GM19455 (cell line): ENCODE measurements around the gene STRA6.
"Not testable (repeated sequence)": the region's sequence is repeated elsewhere in the genome, so short reads cannot be mapped to it uniquely, and the experiment has no call there.

Experiments used
- ATAC-seq: cut with Tn5 transposase; IDR thresholded peaks from one replicate; pipeline ENCODE4 v1.9.1; 2021; ENCODE audit not compliant: unreplicated experiment

Gene STRA6

DNA sequence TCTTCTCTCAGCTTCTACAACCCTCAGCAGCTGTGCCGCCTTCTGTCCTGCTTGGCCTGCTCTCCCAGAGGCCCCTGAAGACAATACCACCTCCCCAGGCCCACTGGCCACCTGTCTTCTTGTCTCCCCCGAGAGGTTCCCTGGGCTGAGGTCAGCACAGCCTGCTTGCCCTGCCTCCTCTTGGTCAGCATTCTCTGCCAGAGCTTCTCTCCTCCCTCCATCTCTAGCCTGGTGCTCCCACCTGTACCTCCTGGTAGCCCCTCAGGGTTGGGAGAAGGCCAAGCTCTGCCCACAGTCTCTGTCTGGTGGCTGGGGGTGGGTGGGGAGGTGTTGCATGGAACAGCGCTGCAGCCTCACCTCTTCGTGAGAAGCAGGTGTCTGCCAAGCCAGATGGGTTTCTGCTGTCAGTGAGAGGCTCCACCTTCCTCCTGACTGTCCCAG is 34.7 kb downstream of the STRA6 start:
- no peak for ATAC-seq

DNA sequence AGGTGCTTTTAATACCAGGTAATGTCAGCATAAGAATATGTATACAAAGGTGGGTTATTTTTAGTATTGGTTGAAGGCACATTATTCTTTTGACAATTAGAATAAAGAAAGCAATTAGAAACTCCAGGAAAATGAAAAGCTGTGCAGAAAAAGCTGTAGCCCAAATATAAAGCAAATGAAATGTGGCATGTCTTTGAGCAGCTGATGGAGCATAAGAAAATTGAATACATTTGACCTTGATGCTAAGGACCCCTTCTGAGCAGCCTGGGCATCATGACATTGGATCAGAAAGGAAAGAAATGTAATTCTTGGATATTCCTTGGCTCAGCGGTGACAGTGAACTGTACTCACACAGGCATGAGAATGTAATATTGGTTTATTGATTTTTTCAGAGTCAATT is 37.1 kb downstream of the STRA6 start:
- ATAC-seq: no peak

DNA sequence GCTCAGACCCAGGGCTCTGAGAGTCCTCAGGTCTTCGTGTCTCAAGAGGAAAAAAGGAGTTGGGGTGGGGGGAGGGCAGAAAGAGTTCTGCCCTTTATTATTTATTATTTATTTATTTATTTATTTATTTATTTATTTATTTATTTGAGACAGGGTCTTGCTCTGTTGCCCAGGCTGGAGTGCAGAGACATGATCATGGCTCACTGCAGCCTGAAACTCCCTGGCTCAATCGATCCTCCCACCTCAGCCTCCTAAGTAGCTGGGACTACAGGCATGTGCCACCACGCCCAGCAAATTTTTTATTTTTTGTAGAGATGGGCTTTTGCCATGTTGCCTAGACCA is 40.4 kb downstream of the STRA6 start:
- not testable (repeated sequence) for ATAC-seq

DNA sequence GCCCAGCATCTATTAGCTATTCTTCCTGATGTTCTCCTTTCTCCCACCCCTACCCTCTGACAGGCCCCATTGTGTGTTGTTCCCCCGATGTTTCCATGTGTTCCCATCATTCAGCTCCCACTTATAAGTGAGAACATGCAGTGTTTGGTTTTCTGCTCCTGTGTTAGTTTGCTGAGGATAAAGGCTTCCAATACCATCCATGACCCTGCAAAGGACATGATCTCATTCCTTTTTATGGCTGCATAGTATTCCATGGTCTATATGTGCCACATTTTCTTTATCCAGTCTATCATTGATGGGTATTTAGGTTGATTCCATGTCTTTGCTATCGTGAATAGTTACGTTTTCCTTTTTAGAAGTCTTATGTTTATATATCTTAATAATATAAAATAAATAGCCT is 42.2 kb downstream of the STRA6 start:
- not testable (repeated sequence) for ATAC-seq

DNA sequence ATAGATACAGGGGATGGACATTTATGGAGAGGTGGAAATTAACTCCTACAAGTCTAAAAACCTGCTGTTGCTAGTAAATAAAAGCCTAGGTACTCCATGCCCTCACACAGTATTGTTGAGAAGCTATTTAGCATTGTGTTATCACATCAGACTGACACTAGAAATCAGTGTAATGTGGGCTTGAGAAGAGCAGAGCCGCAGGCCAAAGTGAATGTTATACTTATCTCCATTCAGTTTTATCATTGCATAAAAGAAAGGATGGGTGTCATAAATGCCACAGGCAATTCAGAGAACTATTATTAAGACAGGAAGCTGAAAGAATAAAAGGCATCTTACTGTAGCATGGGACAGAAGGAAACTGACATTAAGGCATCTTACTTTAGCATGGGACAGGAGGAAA is 42.8 kb downstream of the STRA6 start:
- ATAC-seq: no peak

DNA sequence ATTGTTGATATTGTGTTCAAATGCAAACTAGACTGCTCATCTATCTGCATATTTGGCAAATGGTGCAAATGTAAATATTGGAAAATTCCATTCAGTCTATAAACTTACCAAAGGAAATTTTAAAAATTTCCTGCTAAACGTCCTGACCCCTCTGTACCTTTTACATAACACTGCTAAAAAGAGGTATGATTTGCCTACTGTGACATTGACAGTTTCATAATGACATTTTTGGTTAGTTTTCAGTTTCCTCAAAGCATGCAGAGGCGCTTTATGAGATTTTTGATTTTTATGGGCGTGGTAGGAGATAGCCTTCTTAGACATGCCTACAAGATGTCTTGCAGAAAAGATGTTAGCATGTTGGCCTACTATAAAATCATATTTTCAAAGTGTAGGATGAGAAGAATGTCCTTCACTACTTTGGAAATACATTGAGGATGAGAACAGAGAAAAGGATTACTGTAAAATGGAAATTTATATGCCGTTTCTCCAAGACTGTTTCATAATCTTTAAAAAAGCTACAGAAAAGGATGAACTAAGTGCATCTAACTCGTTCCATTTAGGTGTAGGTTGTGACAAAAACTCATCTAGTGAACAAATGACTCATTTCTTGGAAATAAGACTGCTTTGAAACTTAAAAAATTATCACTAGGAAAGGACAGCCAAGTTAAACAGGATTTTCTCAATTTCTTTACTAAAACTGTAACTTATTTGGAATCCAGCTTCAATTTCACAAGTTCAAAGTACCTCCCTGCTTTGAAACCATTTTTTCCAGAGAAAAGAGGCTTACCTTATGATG is 43.5 kb downstream of the STRA6 start:
- peak; percentile 87 for ATAC-seq

DNA sequence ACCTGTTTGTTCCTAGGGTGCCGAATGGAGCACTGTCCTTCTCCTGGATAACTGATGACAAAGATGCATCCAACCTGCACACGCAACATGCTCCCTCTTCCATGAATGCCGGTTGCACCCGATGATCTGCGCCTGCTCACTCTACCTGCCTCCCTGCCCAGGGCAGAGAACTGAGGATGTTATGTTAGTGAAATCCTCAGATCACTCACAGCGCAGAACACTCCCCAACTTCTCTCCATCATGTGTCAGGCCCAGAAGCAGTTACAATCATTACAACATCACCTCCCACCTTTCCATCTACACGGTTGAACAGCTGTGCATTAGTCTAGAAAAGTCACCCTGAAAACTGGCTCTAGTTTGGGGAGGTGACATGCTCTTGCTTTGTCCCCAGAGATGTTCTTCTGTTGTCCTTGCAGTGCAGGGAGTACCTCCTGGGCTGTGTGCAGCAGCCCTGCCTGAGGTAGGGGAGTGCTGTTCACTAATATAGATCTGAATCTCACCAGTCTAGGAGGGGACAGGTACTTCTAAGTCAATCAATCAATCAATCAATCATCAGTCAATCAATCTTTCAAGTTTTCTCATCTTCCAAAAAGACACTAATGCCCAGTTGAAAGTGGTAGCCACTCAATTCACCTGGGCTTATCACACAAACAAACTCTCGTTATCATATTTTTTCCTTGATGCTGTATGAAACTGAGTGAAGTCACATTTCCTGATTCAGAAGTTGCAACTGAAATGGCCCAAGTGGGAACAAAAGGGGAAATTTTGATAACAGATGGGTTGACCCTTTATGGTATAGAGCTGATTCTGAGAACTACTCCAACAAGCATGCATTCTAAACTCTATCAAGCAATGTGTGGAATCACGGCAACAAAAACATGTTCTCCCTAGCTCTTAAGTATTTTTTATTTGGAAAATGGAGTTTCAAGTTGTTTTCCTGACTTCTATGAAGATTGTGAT is 44.4 kb downstream of the STRA6 start:
- no peak for ATAC-seq

DNA sequence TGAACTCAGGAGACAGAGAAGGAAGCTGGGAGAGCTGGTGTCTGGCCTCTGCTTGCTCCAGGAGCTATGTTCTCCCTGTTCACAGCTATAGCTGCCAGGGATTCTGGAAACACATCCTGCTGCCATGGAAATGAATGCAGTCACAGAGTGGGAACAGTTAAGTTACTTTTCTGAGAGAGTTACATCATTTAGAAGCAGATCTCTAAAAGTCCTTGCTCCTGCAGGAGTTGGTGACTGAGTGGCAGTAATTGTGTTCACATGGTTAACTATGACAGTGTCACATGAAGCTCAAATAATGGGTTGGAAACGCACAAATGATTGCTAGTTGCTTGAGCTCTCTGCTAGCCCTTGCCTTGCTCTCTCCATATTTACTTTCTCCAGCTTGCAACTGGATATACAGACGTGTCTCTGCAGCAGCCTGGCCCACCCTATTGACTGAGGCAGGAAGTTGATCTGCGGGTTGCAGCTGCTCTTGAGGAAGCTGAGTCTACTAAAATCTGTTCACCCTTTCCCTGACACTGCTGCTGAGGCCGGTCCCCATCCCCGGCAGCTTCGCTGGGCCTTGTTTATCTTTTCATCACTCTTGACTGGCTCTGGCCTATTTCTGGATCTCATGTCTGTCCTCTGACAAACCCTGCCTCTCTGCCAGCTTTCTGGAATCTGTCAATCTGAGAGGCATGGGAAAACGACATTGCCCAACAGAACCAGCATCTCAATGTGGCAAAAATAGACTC is 45.7 kb downstream of the STRA6 start:
- no peak for ATAC-seq

DNA sequence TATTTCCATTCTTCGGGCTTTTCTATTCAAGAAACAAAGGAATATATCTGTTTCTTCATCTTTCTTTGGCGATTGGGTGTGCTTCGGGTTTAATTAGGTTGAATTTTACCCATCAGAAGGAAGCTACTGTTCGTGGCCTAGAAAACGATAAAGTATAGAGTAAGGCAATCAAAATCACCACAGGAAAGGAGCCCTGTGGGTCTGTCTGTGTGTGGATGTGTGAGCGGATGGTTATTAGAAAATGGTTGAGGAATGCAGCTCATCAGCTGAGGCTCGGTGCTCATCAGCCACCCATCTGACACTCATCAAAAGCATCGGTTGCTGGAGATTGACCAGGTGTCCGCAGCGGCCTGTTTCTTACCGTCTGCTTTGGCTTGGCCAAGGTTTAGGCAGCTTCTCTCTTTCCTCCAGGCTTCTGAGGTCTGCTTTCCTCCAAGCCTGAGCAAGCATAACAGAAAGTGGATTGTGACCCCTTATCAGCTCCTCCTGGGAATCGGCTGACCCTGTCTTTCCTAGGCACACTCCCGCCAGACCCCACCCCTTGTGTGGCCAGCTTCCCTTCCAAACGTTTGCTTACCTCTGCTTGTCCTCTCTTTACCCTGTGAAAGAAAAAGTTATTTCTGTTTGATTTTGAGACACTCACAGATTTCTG is 46.7 kb downstream of the STRA6 start:
- ATAC-seq: no peak

DNA sequence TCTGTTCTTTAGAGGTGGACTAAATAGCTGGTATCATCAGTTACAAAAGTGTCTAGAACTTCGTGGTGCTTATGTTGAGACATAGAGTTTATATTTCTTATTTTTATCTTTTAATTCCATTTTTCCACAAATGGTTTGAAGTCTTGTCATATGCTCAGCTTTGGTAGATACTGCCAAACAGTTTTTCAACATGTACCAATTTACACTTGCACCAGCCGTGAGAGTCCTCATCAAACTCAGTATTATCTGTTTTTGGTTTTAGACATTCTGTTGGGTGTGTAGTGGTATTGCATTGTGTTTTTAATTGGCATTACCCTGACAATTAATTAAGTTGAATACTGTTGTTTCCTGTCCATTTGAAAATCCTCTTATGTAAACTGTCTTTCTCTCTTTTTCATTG is 55.5 kb downstream of the STRA6 start:
- ATAC-seq: no peak

DNA sequence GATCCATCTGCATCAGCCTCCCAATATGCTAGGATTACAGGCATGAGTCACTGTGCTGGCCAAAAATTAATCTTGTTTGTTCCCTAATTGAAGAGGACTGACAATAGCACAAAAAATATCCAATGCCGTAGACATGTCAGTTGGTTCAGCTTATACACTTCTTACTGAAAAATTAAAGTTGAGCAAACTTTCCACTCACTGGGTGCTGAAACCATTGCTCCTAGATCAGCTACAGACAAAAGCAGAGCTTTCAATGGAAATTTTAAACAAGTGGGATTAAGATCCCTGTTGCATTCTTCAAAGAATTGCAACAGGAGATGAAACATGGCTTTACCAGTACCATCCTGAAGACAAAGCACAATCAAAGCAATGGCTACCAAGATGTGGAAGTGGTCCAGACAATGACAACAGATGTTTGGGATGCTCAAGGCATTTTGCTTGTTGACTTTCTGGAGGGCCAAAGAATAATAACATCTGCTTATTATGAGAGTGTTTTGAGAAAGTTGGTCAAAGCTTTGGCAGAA is 56.2 kb downstream of the STRA6 start:
- no peak for ATAC-seq

DNA sequence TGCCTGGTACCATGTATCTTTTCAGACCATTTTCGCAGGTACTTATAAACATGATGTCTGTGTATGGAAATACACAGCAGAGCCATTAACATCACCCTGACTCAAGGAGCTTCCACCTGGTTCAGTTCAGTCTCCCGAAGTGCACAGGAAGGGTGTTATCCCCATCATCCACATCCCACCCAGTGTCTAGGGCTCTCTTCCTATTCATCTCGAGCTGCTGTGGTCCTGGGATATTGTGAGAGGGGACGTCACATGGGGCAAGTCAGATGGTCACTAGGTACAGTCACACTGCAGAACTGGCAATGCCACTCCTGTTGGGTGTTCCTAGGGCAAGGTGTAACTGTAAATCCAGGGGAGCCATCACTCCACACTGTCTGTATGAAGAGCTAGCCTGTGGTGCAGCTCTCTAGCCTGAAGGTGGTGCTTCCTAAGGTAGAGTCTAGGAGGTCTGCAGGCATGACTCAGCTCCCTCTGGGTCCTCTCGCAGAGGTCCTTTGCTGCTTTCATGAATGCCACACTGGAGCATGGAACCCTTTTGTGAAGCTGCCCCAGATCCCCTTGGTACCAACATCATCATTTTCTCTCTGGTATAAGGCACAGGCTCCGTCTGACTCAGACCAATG is 58.3 kb downstream of the STRA6 start:
- no peak for ATAC-seq

DNA sequence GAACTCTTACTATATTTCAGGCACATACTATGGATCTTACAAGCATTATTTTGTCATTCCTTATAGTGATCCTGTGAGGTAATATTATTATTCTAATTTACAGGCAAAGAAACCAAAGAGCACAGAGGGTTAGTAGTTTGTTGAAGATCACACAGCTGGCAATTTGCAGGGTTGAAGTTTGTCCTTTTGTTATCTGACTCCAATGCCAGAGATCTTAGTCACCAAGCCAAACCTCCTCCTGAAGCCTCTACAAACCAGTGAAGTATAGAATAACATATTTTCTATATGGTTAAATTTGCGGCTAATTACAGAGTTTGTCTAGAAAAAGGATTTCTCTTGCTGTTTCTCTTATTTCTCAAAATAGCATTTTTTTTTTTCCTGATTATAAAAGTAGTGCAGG is 61.0 kb downstream of the STRA6 start:
- ATAC-seq: no peak

DNA sequence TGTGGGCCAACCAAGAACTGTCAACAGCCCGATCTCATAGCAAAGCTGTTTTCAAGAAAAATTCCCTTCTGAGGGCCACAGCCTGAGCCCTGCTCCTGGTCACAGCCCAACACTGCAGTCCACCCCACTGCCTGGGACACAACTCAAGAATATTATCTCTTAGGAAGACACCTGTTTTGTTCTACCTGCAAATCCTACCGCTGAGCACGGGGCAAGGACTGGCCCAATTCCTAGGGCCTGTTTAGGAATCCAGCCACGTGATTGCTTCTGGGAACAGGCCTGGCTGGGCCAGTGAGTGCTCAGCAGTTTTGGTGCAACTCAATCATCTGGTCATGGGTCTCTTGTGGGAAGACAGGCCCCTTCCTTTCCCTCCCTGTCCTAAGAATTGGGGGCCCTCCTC is 63.9 kb downstream of the STRA6 start:
- ATAC-seq: no peak

DNA sequence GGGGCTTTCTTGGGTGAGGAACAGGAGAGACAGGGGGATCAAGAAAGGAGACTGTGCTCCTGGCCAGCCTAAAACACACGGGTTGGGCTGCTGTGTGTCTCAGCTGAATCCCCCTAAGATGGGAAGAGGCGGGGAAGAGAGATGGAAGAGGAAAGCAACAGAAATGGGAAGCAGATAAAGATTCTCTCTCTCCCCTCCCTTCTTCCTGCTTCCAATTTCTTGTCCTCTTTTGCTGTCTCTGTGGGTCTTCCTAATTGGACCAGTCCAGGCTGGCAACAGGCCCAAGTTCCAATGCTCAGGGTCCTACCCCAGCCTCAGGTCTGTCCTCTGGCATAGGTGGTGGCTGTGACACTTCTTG is 65.1 kb downstream of the STRA6 start:
- ATAC-seq: no peak

DNA sequence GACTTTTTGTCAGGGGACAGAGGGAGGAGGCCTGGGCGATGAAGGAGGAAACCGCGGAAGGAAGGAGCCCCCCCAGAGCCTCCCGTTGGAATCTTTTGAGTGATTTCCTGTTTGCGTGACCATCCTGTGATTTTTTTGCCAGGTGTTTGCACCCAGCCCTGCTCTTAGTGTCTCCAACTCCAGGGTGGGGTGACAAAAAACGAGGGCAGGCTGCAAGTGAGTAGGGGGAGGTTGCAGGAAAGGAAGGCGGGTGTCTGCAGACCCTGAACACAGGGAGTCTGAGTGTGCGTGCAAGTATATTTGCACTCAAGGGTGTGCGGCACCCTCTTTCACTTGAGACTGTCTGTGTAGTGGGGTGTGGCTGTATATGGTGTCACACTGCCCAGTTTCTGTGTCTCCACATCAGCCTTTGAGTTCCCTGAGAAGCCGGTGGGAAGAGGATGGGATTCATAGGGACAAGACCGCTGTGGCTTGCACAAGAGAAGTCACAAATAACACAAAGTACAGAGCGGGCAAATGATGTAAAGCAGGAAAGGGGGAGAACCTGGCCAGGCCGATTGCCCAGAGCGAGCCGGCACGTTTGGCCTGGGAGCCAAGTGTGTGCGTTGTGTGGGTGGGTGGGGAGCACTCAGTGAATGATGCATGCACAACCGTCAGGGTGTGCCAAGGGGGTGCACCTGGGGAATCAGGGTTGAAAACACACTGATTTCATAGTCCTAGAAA is 65.6 kb downstream of the STRA6 start:
- no peak for ATAC-seq

DNA sequence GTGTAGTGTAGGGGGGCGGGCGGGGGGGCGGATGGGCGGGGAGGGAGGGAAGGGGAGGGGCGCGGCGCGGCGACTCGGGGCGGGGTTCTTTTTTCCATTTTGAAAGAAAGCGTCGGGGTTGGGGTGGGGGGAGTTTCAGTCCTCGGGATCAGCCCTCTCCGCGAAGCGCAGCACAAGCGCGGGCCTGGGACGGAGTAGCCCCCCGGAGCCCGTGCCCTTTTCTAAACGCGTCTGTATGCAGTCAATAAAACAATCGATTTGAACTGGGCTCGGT is 66.1 kb downstream of the STRA6 start:
- ATAC-seq: no peak

DNA sequence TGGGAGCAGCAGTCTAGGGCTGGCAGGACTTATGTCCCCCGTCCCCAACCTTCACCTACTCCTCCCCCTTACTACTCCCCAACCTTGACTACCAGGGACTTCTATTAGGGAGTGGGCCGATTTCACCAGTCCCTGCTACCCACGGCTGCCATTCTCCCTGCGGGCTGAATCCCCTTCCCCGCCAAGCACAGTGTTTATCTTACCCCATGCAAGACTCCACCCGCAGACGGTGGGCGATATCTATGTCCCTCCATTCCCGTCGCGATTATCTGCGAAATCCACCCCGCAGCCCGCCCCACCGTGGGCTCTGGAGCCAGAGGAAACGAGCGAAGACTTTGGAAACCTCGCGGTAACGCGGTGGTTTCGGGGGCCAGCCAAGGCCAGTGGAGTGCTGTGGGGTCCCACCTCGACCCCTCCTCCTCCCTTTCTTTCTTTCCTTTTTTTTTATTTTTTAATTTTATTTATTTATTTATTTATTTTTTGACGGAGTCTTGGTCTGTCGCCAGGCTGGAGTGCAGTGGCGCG is 67.5 kb downstream of the STRA6 start:
- no peak for ATAC-seq

DNA sequence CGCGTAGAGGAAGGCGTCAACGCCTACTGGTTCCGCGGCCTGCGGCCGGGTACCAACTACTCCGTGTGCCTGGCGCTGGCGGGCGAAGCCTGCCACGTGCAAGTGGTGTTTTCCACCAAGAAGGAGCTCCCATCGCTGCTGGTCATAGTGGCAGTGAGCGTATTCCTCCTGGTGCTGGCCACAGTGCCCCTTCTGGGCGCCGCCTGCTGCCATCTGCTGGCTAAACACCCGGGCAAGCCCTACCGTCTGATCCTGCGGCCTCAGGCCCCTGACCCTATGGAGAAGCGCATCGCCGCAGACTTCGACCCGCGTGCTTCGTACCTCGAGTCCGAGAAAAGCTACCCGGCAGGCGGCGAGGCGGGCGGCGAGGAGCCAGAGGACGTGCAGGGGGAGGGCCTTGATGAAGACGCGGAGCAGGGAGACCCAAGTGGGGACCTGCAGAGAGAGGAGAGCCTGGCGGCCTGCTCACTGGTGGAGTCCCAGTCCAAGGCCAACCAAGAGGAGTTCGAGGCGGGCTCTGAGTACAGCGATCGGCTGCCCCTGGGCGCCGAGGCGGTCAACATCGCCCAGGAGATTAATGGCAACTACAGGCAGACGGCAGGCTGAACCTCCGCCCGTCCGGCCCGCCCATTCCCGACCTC is 68.1 kb downstream of the STRA6 start:
- ATAC-seq: no peak
